ENCODE measurements around the gene KCNK17. TPM values are rescaled to one million over a fixed set of nuclear protein-coding genes. Genes with fewer than 3 reads are reported as not detected.

Gene KCNK17
- total and polyA plus RNA-seq, 5 donors from 2014 or later = not detected

DNA sequence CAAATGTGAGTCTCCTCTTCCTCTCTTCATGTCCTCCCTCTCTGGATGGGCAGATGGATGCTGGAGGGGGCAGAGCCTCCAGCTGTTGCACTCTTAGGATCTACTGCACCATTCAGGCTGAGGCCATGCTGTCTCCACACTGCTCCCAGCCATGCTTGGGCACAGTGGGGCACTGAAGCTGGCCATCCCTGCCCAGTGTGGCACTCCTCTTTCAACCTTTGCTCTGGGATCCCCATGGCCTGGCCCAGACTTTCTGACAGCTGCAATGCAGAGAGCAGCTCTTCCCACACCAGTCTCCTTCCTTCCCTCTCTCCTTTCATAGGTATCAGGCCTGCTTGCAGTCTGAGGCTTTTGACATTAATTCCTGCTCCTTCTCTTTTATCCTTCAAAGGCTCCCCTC lies 9.3 kb downstream of the KCNK17 start:
- Histone ChIP-seq H3K4me3 (ENCODE audit: low read depth, low read length) (no peak overlapping the region), H3K4me1 (ENCODE audit: control insufficient read depth, insufficient read depth, low read length, poor library complexity, severe bottlenecking) (no peaks in the 10 kb centered on the region), H3K27me3 (ENCODE audit: control insufficient read depth, insufficient read depth, low read length) (no peaks in the 10 kb centered on the region), H3K9me3 (ENCODE audit: control insufficient read depth in 2 of 2, low read length in 2 of 2) (no peaks in the 10 kb centered on the region), H3K36me3 (ENCODE audit: control insufficient read depth, insufficient read depth, low read length) (no peaks in the 10 kb centered on the region), H3K27ac (ENCODE audit: insufficient read depth, low read length, poor library complexity, severe bottlenecking) (no peak overlapping the region)
- Mint-ChIP-seq H3K27ac (no peak overlapping the region), H3K4me1 (peaks cover 0 to 9% (median 4%) of the 10 kb centered on the region in 4 donors), H3K4me3 (no peak overlapping the region), H3K36me3 (no peaks in the 10 kb centered on the region), H3K27me3 (peaks cover 8% of the 10 kb centered on the region), H3K9me3 (no peaks in the 10 kb centered on the region)
- ATAC-seq (ENCODE audit: low read depth in 2 of 2) = no peak
- no peak for DNase-seq

- Mint-ChIP-seq H3K36me3 (no peaks in the 10 kb centered on the region), H3K9me3 (no peaks in the 10 kb centered on the region), H3K27me3 (peaks cover 5% of the 10 kb centered on the region), H3K4me1 (peaks cover 0 to 9% (median 4%) of the 10 kb centered on the region in 4 donors), H3K27ac (no peak overlapping the region), H3K4me3 (no peak overlapping the region)
- ATAC-seq (ENCODE audit: low read depth in 2 of 2) (no peak), DNase-seq (no peak)
- Histone ChIP-seq H3K27me3 (ENCODE audit: control insufficient read depth, insufficient read depth, low read length) (no peaks in the 10 kb centered on the region), H3K9me3 (ENCODE audit: control insufficient read depth in 2 of 2, low read length in 2 of 2) (no peaks in the 10 kb centered on the region), H3K4me3 (ENCODE audit: low read depth, low read length) (no peak overlapping the region), H3K27ac (ENCODE audit: insufficient read depth, low read length, poor library complexity, severe bottlenecking) (no peak overlapping the region), H3K36me3 (ENCODE audit: control insufficient read depth, insufficient read depth, low read length) (no peaks in the 10 kb centered on the region), H3K4me1 (ENCODE audit: control insufficient read depth, insufficient read depth, low read length, poor library complexity, severe bottlenecking) (no peaks in the 10 kb centered on the region)
These were observed 10.6 kb downstream of the KCNK17 start for GRCh38 chr6:39303425-39304153.

DNA sequence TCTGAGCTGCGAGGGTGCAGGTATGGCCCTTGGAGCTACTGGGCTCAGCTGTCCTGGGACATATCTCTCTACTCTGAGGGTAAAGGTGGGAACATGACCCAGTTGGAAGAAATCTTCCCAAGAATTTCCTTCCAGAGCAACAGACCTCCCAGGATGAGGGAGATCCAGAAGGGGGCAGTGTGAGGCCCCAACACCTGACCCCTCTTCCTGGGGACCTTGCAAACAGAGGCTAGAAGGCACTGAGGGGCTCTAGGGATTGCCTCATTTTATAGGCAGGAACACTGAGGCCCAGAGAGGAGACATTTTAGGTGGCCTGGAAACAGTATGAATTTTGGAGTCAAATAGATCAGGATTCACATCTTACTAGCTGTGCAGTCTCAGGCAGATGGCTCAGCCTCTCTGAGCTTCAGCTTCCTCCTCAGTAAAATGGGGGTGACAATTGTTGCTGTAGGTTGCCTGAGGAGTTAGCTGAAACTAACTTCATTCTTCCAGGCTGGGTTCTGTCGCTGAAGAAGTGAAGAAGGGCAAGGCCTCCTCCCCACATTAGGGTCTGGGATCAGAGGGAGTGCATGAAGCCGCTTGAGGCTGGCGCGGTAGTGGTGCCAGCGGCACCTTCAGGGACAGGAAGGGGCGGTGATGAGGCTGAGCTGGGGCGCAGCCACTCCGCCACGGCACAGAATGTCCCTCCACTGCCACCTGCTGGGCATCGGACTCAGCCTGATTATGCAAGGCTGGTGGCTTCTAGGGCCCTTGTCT lies 11.4 kb downstream of the KCNK17 start:
- Histone ChIP-seq H3K27me3 (ENCODE audit: control insufficient read depth, insufficient read depth, low read length) (no peaks in the 10 kb centered on the region), H3K4me3 (ENCODE audit: low read depth, low read length) (peak overlapping the region; percentile 54), H3K9me3 (ENCODE audit: control insufficient read depth in 2 of 2, low read length in 2 of 2) (no peaks in the 10 kb centered on the region), H3K27ac (ENCODE audit: insufficient read depth, low read length, poor library complexity, severe bottlenecking) (no peak overlapping the region), H3K36me3 (ENCODE audit: control insufficient read depth, insufficient read depth, low read length) (no peaks in the 10 kb centered on the region), H3K4me1 (ENCODE audit: control insufficient read depth, insufficient read depth, low read length, poor library complexity, severe bottlenecking) (no peaks in the 10 kb centered on the region)
- DNase-seq (peak; percentile 62 to 87 (median 80)), ATAC-seq (ENCODE audit: low read depth in 2 of 2) (peak; percentile 91 to 96)
- Mint-ChIP-seq H3K4me1 (peaks cover 0 to 9% (median 4%) of the 10 kb centered on the region in 4 donors), H3K9me3 (no peaks in the 10 kb centered on the region), H3K4me3 (peak overlapping the region in 3 of 4 donors; percentile 67 to 78 (median 76)), H3K27me3 (peaks cover 5% of the 10 kb centered on the region), H3K27ac (peak overlapping the region in 1 of 3 donors; percentile 71), H3K36me3 (no peaks in the 10 kb centered on the region)

- peaks cover 5% of the 10 kb centered on the region for H3K27me3 Mint-ChIP-seq
- no peak overlapping the region for H3K27ac Mint-ChIP-seq
- no peak overlapping the region for H3K4me3 ChIP-seq (ENCODE audit: low read depth, low read length)
- H3K4me1 ChIP-seq (ENCODE audit: control insufficient read depth, insufficient read depth, low read length, poor library complexity, severe bottlenecking) = no peaks in the 10 kb centered on the region
- DNase-seq (no peak), ATAC-seq (ENCODE audit: low read depth in 2 of 2) (no peak)
- no peaks in the 10 kb centered on the region for H3K9me3 Mint-ChIP-seq
- no peaks in the 10 kb centered on the region for H3K27me3 ChIP-seq (ENCODE audit: control insufficient read depth, insufficient read depth, low read length)
- no peaks in the 10 kb centered on the region for H3K36me3 Mint-ChIP-seq
- peaks cover 0 to 9% (median 4%) of the 10 kb centered on the region in 4 donors for H3K4me1 Mint-ChIP-seq
- H3K27ac ChIP-seq (ENCODE audit: insufficient read depth, low read length, poor library complexity, severe bottlenecking) = no peak overlapping the region
- H3K4me3 Mint-ChIP-seq = no peak overlapping the region
- no peaks in the 10 kb centered on the region for H3K36me3 ChIP-seq (ENCODE audit: control insufficient read depth, insufficient read depth, low read length)
- no peaks in the 10 kb centered on the region for H3K9me3 ChIP-seq (ENCODE audit: control insufficient read depth in 2 of 2, low read length in 2 of 2)
These were observed 12.2 kb downstream of the KCNK17 start for GRCh38 chr6:39302011-39302410.

DNA sequence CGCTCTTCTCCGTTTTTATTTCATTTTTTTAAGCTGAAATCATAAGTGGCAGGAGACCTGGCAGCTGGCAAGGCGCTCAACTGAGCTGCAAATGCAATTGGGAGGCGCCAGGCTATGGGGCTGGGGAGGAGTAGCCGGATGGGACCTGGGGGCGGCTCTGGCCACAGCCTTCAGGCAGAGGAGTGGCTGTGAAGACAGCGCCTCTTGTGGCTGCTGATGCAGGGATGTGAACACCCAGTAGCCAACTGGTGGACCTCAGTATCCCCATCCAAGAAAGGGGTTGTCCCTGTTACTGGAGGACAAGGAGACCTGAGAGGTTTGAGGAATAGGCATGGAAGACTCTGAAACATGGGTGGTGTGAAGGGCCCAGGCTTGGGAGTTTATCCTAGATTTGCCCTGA lies 12.6 kb downstream of the KCNK17 start:
- H3K27ac ChIP-seq (ENCODE audit: insufficient read depth, low read length, poor library complexity, severe bottlenecking) = no peak overlapping the region
- H3K4me3 ChIP-seq (ENCODE audit: low read depth, low read length) = no peak overlapping the region
- Mint-ChIP-seq H3K4me1 (peaks cover 0 to 9% (median 4%) of the 10 kb centered on the region in 4 donors), H3K27me3 (peaks cover 5% of the 10 kb centered on the region), H3K9me3 (no peaks in the 10 kb centered on the region), H3K4me3 (no peak overlapping the region), H3K27ac (no peak overlapping the region), H3K36me3 (no peaks in the 10 kb centered on the region)
- H3K36me3 ChIP-seq (ENCODE audit: control insufficient read depth, insufficient read depth, low read length) = no peaks in the 10 kb centered on the region
- H3K27me3 ChIP-seq (ENCODE audit: control insufficient read depth, insufficient read depth, low read length) = no peaks in the 10 kb centered on the region
- no peak for ATAC-seq (ENCODE audit: low read depth in 2 of 2)
- no peak for DNase-seq
- H3K4me1 ChIP-seq (ENCODE audit: control insufficient read depth, insufficient read depth, low read length, poor library complexity, severe bottlenecking) = no peaks in the 10 kb centered on the region
- no peaks in the 10 kb centered on the region for H3K9me3 ChIP-seq (ENCODE audit: control insufficient read depth in 2 of 2, low read length in 2 of 2)

DNA sequence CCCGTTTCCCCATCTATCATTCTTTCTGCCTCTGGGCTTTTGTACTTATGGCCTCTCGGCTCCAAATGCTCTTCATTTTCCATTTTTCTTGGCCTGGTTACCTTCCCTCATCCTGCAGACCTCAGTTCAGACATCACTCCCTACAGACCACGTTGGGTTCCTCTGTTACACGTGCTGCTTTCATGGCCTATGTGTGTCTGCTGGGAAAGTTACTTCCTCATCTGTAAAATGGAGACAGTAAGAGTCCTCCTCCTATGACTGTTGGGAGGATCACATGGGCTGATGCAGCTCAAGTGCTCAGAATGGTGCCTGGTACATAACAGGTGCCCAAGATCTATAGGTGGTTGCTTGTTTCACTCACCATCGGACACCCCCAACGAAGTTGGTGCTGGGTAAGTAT lies 13.5 kb downstream of the KCNK17 start:
- no peak for ATAC-seq (ENCODE audit: low read depth in 2 of 2)
- no peaks in the 10 kb centered on the region for H3K4me1 ChIP-seq (ENCODE audit: control insufficient read depth, insufficient read depth, low read length, poor library complexity, severe bottlenecking)
- peaks cover 0 to 9% (median 4%) of the 10 kb centered on the region in 4 donors for H3K4me1 Mint-ChIP-seq
- H3K36me3 ChIP-seq (ENCODE audit: control insufficient read depth, insufficient read depth, low read length) = no peaks in the 10 kb centered on the region
- no peak overlapping the region for H3K4me3 Mint-ChIP-seq
- no peak overlapping the region for H3K4me3 ChIP-seq (ENCODE audit: low read depth, low read length)
- peaks cover 5% of the 10 kb centered on the region for H3K27me3 Mint-ChIP-seq
- H3K36me3 Mint-ChIP-seq = no peaks in the 10 kb centered on the region
- peaks cover 0 to 1% (median 0%) of the 10 kb centered on the region in 7 donors for H3K9me3 Mint-ChIP-seq
- peak overlapping the region in 1 of 3 donors; percentile 6 for H3K27ac Mint-ChIP-seq
- H3K27me3 ChIP-seq (ENCODE audit: control insufficient read depth, insufficient read depth, low read length) = no peaks in the 10 kb centered on the region
- H3K9me3 ChIP-seq (ENCODE audit: control insufficient read depth in 2 of 2, low read length in 2 of 2) = no peaks in the 10 kb centered on the region
- DNase-seq = no peak
- H3K27ac ChIP-seq (ENCODE audit: insufficient read depth, low read length, poor library complexity, severe bottlenecking) = no peak overlapping the region

- Mint-ChIP-seq H3K4me1 (peaks cover 0 to 8% (median 3%) of the 10 kb centered on the region in 4 donors), H3K36me3 (no peaks in the 10 kb centered on the region), H3K27me3 (peaks cover 5% of the 10 kb centered on the region), H3K27ac (no peak overlapping the region), H3K9me3 (peaks cover 0 to 1% (median 0%) of the 10 kb centered on the region in 7 donors), H3K4me3 (no peak overlapping the region)
- Histone ChIP-seq H3K36me3 (ENCODE audit: control insufficient read depth, insufficient read depth, low read length) (no peaks in the 10 kb centered on the region), H3K4me1 (ENCODE audit: control insufficient read depth, insufficient read depth, low read length, poor library complexity, severe bottlenecking) (no peaks in the 10 kb centered on the region), H3K27ac (ENCODE audit: insufficient read depth, low read length, poor library complexity, severe bottlenecking) (no peak overlapping the region), H3K9me3 (ENCODE audit: control insufficient read depth in 2 of 2, low read length in 2 of 2) (no peaks in the 10 kb centered on the region), H3K4me3 (ENCODE audit: low read depth, low read length) (no peak overlapping the region), H3K27me3 (ENCODE audit: control insufficient read depth, insufficient read depth, low read length) (no peaks in the 10 kb centered on the region)
- no peak for ATAC-seq (ENCODE audit: low read depth in 2 of 2)
- no peak for DNase-seq
These were observed 16.2 kb downstream of the KCNK17 start for GRCh38 chr6:39298061-39298460.
